HepG2 (cell line): Measurements from ENCODE around the gene KRTAP5-8. TPM values are rescaled to one million over a fixed set of nuclear protein-coding genes. Genes with fewer than 3 reads are reported as not detected.

Source experiments
- ELF3 ChIP-seq: IDR thresholded peaks from 2 replicates; pipeline ENCODE4 v1.6.1; 2016; ENCODE audit warnings: missing genetic modification reagents, missing compliant biosample characterization
- IRF2 ChIP-seq: IDR thresholded peaks from 2 replicates; pipeline ENCODE4 v1.6.1; 2018; ENCODE audit warnings: missing genetic modification reagents, missing compliant biosample characterization
- JDP2 ChIP-seq: sonication (generic); formaldehyde crosslinking; IDR thresholded peaks from 2 replicates; pipeline ENCODE4 v1.8.1; 2022; ENCODE audit warnings: missing genetic modification reagents, borderline replicate concordance
- NCOA2 ChIP-seq: sonication (generic); formaldehyde crosslinking; IDR thresholded peaks from 2 replicates; pipeline ENCODE4 v1.8.0; 2022; ENCODE audit warnings: inconsistent platforms
- RFXAP ChIP-seq: sonication (generic); formaldehyde crosslinking; IDR thresholded peaks from 2 replicates; pipeline ENCODE4 v1.4.0; 2020; ENCODE audit warnings: missing genetic modification reagents, borderline replicate concordance
- SAFB2 ChIP-seq: sonication (generic); formaldehyde crosslinking; IDR thresholded peaks from 2 replicates; pipeline ENCODE4 v1.5.1; 2020; ENCODE audit warnings: missing genetic modification reagents, low read depth, mild to moderate bottlenecking, borderline replicate concordance
- TBX3 ChIP-seq: fragments of 450-650 bp; IDR thresholded peaks from 2 replicates; pipeline ENCODE4 v1.6.1; 2017; ENCODE audit warnings: antibody characterized with exemption, mild to moderate bottlenecking, inconsistent platforms, borderline replicate concordance
- ZBTB20 ChIP-seq: sonication (generic); formaldehyde crosslinking; IDR thresholded peaks from 2 replicates; pipeline ENCODE4 v1.8.1; 2023; ENCODE audit warnings: missing genetic modification reagents, low read depth, mild to moderate bottlenecking, borderline replicate concordance
- ZC3H13 ChIP-seq: sonication (generic); formaldehyde crosslinking; IDR thresholded peaks from 2 replicates; pipeline ENCODE4 v1.8.1; 2023; ENCODE audit warnings: mild to moderate bottlenecking, missing genetic modification reagents, moderate library complexity
- ZFP36L2 ChIP-seq: sonication (generic); formaldehyde crosslinking; IDR thresholded peaks from 2 replicates; pipeline ENCODE4 v1.4.0; 2020; ENCODE audit warnings: missing genetic modification reagents
- ZNF329 ChIP-seq: sonication (generic); formaldehyde crosslinking; IDR thresholded peaks from 2 replicates; pipeline ENCODE4 v1.9.0; 2021; ENCODE audit warnings: low read depth, mild to moderate bottlenecking, missing genetic modification reagents
- ZNF446 ChIP-seq: sonication (generic); formaldehyde crosslinking; IDR thresholded peaks from 2 replicates; pipeline ENCODE4 v1.5.0; 2020; ENCODE audit warnings: mild to moderate bottlenecking, missing genetic modification reagents
- ZNF512B ChIP-seq: sonication (generic); formaldehyde crosslinking; IDR thresholded peaks from 2 replicates; pipeline ENCODE4 v1.5.1; 2020; ENCODE audit warnings: missing genetic modification reagents, mild to moderate bottlenecking, borderline replicate concordance
- ZNF549 ChIP-seq: sonication (generic); formaldehyde crosslinking; IDR thresholded peaks from 2 replicates; pipeline ENCODE4 v1.5.0; 2020; ENCODE audit warnings: missing genetic modification reagents
- ZNF724P ChIP-seq: sonication (generic); formaldehyde crosslinking; IDR thresholded peaks from 2 replicates; pipeline ENCODE4 v1.8.0; 2022; ENCODE audit warnings: missing genetic modification reagents, borderline replicate concordance
- ZNF772 ChIP-seq: sonication (generic); formaldehyde crosslinking; IDR thresholded peaks from 2 replicates; pipeline ENCODE4 v1.5.0; 2020; ENCODE audit warnings: mild to moderate bottlenecking, missing genetic modification reagents
- ZSCAN30 ChIP-seq: sonication (generic); formaldehyde crosslinking; IDR thresholded peaks from 2 replicates; pipeline ENCODE4 v1.5.0; 2020; ENCODE audit warnings: mild to moderate bottlenecking, missing genetic modification reagents
- polyA plus RNA-seq, 8 experiments: library from polyadenylated mRNA; depleted of rRNA in 3 of 8; stranded (reverse) in 7 of 8; unstranded in 1 of 8; fragments of >200 nt; fragmentation: Illumina TruSeq in 4 of 8; extraction: Trizol in 4 of 8; gene quantifications; 2 replicates each; pipeline versions ENCODE4 v1.2.1 to v1.2.3, GENCODE V29; 2011 to 2016; ENCODE audit warnings: low read depth in 4 of 8, missing spikeins in 1 of 8, mixed read lengths in 1 of 8; ENCODE audit not compliant: insufficient read depth in 1 of 8
- total RNA-seq, 5 experiments: library from RNA; depleted of rRNA; stranded (reverse); fragments of >200 nt; fragmentation: Illumina TruSeq; extraction: Trizol; gene quantifications; 2 replicates each; pipeline ENCODE4 v1.2.3, GENCODE V29; 2016; ENCODE audit warnings: low read depth in 1 of 5
- TF ChIP-seq, protein P1 (sequence below): sonication (generic); formaldehyde crosslinking; IDR thresholded peaks from 2 replicates; pipeline ENCODE4 v1.9.0; 2021; ENCODE audit warnings: mild to moderate bottlenecking, missing genetic modification reagents
- TF ChIP-seq, protein P2 (sequence below): sonication (generic); formaldehyde crosslinking; IDR thresholded peaks from 2 replicates; pipeline ENCODE4 v1.5.0; 2020; ENCODE audit warnings: mild to moderate bottlenecking, missing genetic modification reagents, moderate library complexity
- TF ChIP-seq, protein P3 (sequence below): sonication (generic); formaldehyde crosslinking; IDR thresholded peaks from 2 replicates; pipeline ENCODE4 v1.5.0; 2020; ENCODE audit warnings: missing genetic modification reagents

Gene KRTAP5-8
- total and polyA plus RNA-seq, 2 of the 13 experiments (the other 11 are each of a cell fraction or from before 2014, with no cell fraction given) = 0.20 TPM; not detected in 1

DNA sequence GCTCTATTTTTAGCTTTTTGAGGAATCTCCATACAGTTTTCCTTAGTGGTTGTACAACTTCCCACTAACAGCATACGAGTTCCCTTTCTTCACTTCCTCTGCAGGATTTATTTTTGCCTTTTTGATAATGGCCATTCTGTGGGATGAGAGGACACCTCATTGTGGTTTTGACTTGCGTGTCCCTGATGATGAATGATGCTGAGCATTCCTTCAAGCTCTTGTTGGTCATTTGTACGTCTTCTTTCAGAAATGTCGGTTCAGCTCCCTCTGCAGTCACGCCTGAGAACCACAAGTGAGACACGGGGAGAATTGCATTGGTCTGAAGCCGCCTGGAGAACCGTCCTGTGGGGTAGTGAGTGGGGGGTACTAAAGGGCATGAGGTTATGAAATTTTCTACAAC is 25.6 kb downstream of the KRTAP5-8 start (continued):
- TF ChIP-seq, protein P1, sequence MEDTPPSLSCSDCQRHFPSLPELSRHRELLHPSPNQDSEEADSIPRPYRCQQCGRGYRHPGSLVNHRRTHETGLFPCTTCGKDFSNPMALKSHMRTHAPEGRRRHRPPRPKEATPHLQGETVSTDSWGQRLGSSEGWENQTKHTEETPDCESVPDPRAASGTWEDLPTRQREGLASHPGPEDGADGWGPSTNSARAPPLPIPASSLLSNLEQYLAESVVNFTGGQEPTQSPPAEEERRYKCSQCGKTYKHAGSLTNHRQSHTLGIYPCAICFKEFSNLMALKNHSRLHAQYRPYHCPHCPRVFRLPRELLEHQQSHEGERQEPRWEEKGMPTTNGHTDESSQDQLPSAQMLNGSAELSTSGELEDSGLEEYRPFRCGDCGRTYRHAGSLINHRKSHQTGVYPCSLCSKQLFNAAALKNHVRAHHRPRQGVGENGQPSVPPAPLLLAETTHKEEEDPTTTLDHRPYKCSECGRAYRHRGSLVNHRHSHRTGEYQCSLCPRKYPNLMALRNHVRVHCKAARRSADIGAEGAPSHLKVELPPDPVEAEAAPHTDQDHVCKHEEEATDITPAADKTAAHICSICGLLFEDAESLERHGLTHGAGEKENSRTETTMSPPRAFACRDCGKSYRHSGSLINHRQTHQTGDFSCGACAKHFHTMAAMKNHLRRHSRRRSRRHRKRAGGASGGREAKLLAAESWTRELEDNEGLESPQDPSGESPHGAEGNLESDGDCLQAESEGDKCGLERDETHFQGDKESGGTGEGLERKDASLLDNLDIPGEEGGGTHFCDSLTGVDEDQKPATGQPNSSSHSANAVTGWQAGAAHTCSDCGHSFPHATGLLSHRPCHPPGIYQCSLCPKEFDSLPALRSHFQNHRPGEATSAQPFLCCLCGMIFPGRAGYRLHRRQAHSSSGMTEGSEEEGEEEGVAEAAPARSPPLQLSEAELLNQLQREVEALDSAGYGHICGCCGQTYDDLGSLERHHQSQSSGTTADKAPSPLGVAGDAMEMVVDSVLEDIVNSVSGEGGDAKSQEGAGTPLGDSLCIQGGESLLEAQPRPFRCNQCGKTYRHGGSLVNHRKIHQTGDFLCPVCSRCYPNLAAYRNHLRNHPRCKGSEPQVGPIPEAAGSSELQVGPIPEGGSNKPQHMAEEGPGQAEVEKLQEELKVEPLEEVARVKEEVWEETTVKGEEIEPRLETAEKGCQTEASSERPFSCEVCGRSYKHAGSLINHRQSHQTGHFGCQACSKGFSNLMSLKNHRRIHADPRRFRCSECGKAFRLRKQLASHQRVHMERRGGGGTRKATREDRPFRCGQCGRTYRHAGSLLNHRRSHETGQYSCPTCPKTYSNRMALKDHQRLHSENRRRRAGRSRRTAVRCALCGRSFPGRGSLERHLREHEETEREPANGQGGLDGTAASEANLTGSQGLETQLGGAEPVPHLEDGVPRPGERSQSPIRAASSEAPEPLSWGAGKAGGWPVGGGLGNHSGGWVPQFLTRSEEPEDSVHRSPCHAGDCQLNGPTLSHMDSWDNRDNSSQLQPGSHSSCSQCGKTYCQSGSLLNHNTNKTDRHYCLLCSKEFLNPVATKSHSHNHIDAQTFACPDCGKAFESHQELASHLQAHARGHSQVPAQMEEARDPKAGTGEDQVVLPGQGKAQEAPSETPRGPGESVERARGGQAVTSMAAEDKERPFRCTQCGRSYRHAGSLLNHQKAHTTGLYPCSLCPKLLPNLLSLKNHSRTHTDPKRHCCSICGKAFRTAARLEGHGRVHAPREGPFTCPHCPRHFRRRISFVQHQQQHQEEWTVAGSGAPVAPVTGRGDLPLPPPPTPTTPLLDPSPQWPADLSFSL (CRISPR knock-in tag) = no peak
- no peak for TF ChIP-seq TBX3
- no peak for TF ChIP-seq ZNF724P
- TF ChIP-seq, protein P2, sequence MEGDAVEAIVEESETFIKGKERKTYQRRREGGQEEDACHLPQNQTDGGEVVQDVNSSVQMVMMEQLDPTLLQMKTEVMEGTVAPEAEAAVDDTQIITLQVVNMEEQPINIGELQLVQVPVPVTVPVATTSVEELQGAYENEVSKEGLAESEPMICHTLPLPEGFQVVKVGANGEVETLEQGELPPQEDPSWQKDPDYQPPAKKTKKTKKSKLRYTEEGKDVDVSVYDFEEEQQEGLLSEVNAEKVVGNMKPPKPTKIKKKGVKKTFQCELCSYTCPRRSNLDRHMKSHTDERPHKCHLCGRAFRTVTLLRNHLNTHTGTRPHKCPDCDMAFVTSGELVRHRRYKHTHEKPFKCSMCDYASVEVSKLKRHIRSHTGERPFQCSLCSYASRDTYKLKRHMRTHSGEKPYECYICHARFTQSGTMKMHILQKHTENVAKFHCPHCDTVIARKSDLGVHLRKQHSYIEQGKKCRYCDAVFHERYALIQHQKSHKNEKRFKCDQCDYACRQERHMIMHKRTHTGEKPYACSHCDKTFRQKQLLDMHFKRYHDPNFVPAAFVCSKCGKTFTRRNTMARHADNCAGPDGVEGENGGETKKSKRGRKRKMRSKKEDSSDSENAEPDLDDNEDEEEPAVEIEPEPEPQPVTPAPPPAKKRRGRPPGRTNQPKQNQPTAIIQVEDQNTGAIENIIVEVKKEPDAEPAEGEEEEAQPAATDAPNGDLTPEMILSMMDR (CRISPR knock-in tag) = peak; percentile 88
- no peak for TF ChIP-seq JDP2 (CRISPR knock-in tag)
- no peak for TF ChIP-seq NCOA2 (CRISPR knock-in tag)
- no peak for TF ChIP-seq ZFP36L2
- TF ChIP-seq ZNF549 = no peak
- TF ChIP-seq ELF3 (CRISPR knock-in tag) = peak; percentile 44; the same call in 1 of the 2 replicates
- TF ChIP-seq ZC3H13 (CRISPR knock-in tag) = no peak
- no peak for TF ChIP-seq RFXAP (CRISPR knock-in tag)
- TF ChIP-seq ZNF329 = no peak
- TF ChIP-seq IRF2 (CRISPR knock-in tag) = peak; percentile 23; the same call in 1 of the 2 replicates
- no peak for TF ChIP-seq SAFB2 (CRISPR knock-in tag)
- TF ChIP-seq ZNF772 = no peak
- TF ChIP-seq ZSCAN30 (CRISPR knock-in tag) = no peak
- 0 out of 2 replicates have a peak, but pooled peaks have one; percentile 34 for TF ChIP-seq ZBTB20 (CRISPR knock-in tag)
- TF ChIP-seq ZNF446 (CRISPR knock-in tag) = no peak
- TF ChIP-seq, protein P3, sequence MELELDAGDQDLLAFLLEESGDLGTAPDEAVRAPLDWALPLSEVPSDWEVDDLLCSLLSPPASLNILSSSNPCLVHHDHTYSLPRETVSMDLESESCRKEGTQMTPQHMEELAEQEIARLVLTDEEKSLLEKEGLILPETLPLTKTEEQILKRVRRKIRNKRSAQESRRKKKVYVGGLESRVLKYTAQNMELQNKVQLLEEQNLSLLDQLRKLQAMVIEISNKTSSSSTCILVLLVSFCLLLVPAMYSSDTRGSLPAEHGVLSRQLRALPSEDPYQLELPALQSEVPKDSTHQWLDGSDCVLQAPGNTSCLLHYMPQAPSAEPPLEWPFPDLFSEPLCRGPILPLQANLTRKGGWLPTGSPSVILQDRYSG (CRISPR knock-in tag) = no peak
- no peak for TF ChIP-seq ZNF512B (CRISPR knock-in tag)
